GM23338 (cell line): ENCODE results near the gene RGL1. TPM values are rescaled to one million over a fixed set of nuclear protein-coding genes. Genes with fewer than 3 reads are reported as not detected.

Experiments used
- ATAC-seq: fragments of 200-7000 bp; cut with Tn5 transposase; 3 replicates; pipeline ENCODE4 v1.9.1; 2020
- DNase-seq: peaks from one replicate; pipeline ENCODE4 v3.0.0-alpha.2; 2015; ENCODE audit warnings: low spot score
- H2AFZ ChIP-seq: fragments of 200-600 bp; sonication (generic); 2 replicates; pipeline ENCODE4 v1.8.0; 2016; ENCODE audit warnings: antibody characterized with exemption, mild to moderate bottlenecking, moderate library complexity
- H3F3A ChIP-seq: fragments of 200-600 bp; sonication (generic); replicated peaks from 2 replicates; pipeline ENCODE4 v1.8.0; 2017; ENCODE audit warnings: antibody characterized with exemption, mixed run types, low read depth
- H3K27ac ChIP-seq: fragments of 200-600 bp; sonication (generic); 2 replicates; pipeline ENCODE4 v1.6.1; 2016; ENCODE audit warnings: low read depth
- H3K27me3 ChIP-seq: fragments of 200-600 bp; sonication (generic); 2 replicates; pipeline ENCODE4 v1.8.0; 2016; ENCODE audit warnings: mild to moderate bottlenecking, mixed run types, moderate library complexity; ENCODE audit not compliant: insufficient read depth
- H3K36me3 ChIP-seq: fragments of 200-600 bp; sonication (generic); 2 replicates; pipeline ENCODE4 v1.8.0; 2016; ENCODE audit warnings: mild to moderate bottlenecking; ENCODE audit not compliant: insufficient read depth
- H3K4me1 ChIP-seq: fragments of 200-600 bp; sonication (generic); 2 replicates; pipeline ENCODE4 v1.8.0; 2016; ENCODE audit warnings: mild to moderate bottlenecking, moderate library complexity; ENCODE audit not compliant: insufficient read depth
- H3K4me2 ChIP-seq: fragments of 200-600 bp; sonication (generic); 2 replicates; pipeline ENCODE4 v1.7.1; 2017; ENCODE audit warnings: mixed run types
- H3K4me3 ChIP-seq: fragments of 200-600 bp; sonication (generic); 2 replicates; pipeline ENCODE4 v1.6.1; 2016; ENCODE audit warnings: mixed run types
- H3K79me2 ChIP-seq: fragments of 200-600 bp; sonication (generic); replicated peaks from 2 replicates; pipeline ENCODE4 v1.8.0; 2017; ENCODE audit warnings: mild to moderate bottlenecking; ENCODE audit not compliant: insufficient read depth
- H3K9me2 ChIP-seq: fragments of 200-600 bp; sonication (generic); 2 replicates; pipeline ENCODE4 v1.8.0; 2017; ENCODE audit not compliant: insufficient read depth
- H4K20me1 ChIP-seq: fragments of 200-600 bp; sonication (generic); replicated peaks from 2 replicates; pipeline ENCODE4 v1.8.0; 2017; ENCODE audit warnings: mild to moderate bottlenecking; ENCODE audit not compliant: insufficient read depth
- H3K27ac Mint-ChIP-seq: 2 replicates; pipeline ENCODE4 v1.8.0; 2020; ENCODE audit warnings: inconsistent platforms, mild to moderate bottlenecking, moderate library complexity, mixed read lengths
- H3K27me3 Mint-ChIP-seq: 3 replicates; pipeline ENCODE4 v1.8.0; 2022; ENCODE audit warnings: low read depth, mild to moderate bottlenecking, moderate library complexity, mixed read lengths, inconsistent platforms; ENCODE audit not compliant: insufficient read depth, poor library complexity
- H3K36me3 Mint-ChIP-seq: 3 replicates; pipeline ENCODE4 v1.8.0; 2021; ENCODE audit warnings: low read depth, mild to moderate bottlenecking, inconsistent platforms, moderate library complexity, mixed read lengths
- H3K4me1 Mint-ChIP-seq: 3 replicates; pipeline ENCODE4 v1.8.0; 2020; ENCODE audit warnings: mild to moderate bottlenecking, inconsistent platforms, mixed read lengths
- H3K4me3 Mint-ChIP-seq: 3 replicates; pipeline ENCODE4 v1.8.0; 2021; ENCODE audit warnings: moderate library complexity, mild to moderate bottlenecking, inconsistent platforms, mixed read lengths
- H3K9me3 Mint-ChIP-seq: 3 replicates; pipeline ENCODE4 v1.8.0; 2020; ENCODE audit warnings: moderate library complexity, mild to moderate bottlenecking, inconsistent platforms, mixed read lengths
- CREB1 ChIP-seq: fragments of 250-450 bp; sonication (Bioruptor Pico); IDR thresholded peaks from 2 replicates; pipeline ENCODE4 v1.5.0; 2020; ENCODE audit warnings: low read depth, mild to moderate bottlenecking, moderate library complexity
- EZH2 ChIP-seq: fragments of 200-600 bp; sonication (generic); IDR thresholded peaks from one replicate; pipeline ENCODE4 v1.8.0; 2017; ENCODE audit warnings: antibody characterized with exemption, mild to moderate bottlenecking, low read depth; ENCODE audit not compliant: unreplicated experiment
- EZH2phosphoT487 ChIP-seq: fragments of 200-600 bp; sonication (generic); IDR thresholded peaks from one replicate; pipeline ENCODE4 v1.8.1; 2018; ENCODE audit warnings: antibody characterized with exemption; ENCODE audit not compliant: unreplicated experiment
- JUNB ChIP-seq: IDR thresholded peaks from one replicate; pipeline ENCODE4 v1.6.1; 2016; ENCODE audit warnings: antibody characterized with exemption; ENCODE audit not compliant: unreplicated experiment
- NANOG ChIP-seq: IDR thresholded peaks from 2 replicates; pipeline ENCODE4 v1.6.1; 2016; ENCODE audit warnings: antibody characterized with exemption, borderline replicate concordance
- POLR2AphosphoS5 ChIP-seq: IDR thresholded peaks from 2 replicates; pipeline ENCODE4 v1.6.1; 2016; ENCODE audit warnings: antibody characterized with exemption, low read depth
- STAT1 ChIP-seq: IDR thresholded peaks from one replicate; pipeline ENCODE4 v1.6.1; 2016; ENCODE audit warnings: antibody characterized with exemption; ENCODE audit not compliant: unreplicated experiment
- ZNF331 ChIP-seq: fragments of 250-450 bp; sonication (Bioruptor Pico); IDR thresholded peaks from 2 replicates; pipeline ENCODE4 v1.5.0; 2020; ENCODE audit warnings: low read depth, mild to moderate bottlenecking, moderate library complexity
- polyA plus RNA-seq: library from polyadenylated mRNA; unstranded; fragments of >200 nt; fragmentation: Nextera tagmentation; extraction: Ambion mirVana; gene quantifications from 2 replicates; pipeline ENCODE4 v1.2.1, GENCODE V29; 2016
- total RNA-seq: library from RNA; depleted of rRNA; stranded (reverse); fragments of >200 nt; shearing (Covaris generic); gene quantifications from 2 replicates; pipeline ENCODE4 v1.2.3, GENCODE V29; 2014
- TF ChIP-seq, protein P1 (sequence below): IDR thresholded peaks from one replicate; pipeline ENCODE4 v1.6.1; 2018; ENCODE audit warnings: antibody characterized with exemption; ENCODE audit not compliant: unreplicated experiment
- TF ChIP-seq, protein P2 (sequence below), 2 experiments: fragments of 200-600 bp in 1 of 2; sonication (generic) in 1 of 2; conservative IDR thresholded peaks; 2 replicates each; pipeline versions ENCODE4 v1.5.1 to v1.6.1; 2016 to 2017; ENCODE audit warnings: antibody characterized with exemption in 2 of 2, low read depth in 2 of 2, mild to moderate bottlenecking in 2 of 2, moderate library complexity in 1 of 2
- TF ChIP-seq, protein P3 (sequence below): IDR thresholded peaks from 2 replicates; pipeline ENCODE4 v1.6.1; 2016; ENCODE audit warnings: antibody characterized with exemption
- TF ChIP-seq, protein P4 (sequence below): fragments of 250-450 bp; sonication (Bioruptor Pico); IDR thresholded peaks from 2 replicates; pipeline ENCODE4 v1.5.0; 2020; ENCODE audit warnings: mild to moderate bottlenecking, moderate library complexity

Gene RGL1
- total and polyA plus RNA-seq, 2 experiments from 2014 or later = 0.91 to 2.6 TPM

DNA sequence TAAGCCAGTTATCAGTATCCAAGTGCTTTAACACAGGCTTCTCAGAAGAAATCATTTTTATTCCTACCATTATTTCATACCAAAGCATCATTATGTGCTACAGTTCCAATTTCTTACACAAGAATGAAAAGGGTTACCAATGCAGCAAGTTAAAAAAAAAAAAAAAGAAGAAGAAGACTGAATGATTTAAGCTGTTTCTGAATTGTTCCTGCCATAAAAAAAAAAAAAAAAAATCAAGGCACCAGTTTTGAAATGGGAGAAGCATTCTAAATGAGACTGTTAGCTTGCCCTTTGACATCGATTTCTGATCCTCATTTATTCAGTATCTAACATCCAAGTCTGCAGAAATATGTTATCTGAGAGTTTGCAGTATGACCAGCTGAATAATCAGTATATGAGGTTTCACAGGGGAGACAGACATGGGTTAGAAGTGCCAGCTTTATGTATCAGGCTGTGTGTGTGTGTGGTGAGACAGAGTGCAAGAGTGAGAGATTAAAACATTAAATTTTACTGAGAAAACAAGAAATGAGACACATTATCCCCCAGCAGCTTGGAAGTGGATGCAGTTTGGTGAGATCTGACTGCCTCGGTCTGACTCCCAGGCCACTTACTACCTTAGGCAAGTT lies 126.8 kb downstream of the RGL1 start:
- H3K27ac Mint-ChIP-seq = no peak overlapping the region
- H3K4me1 ChIP-seq = no peaks in the 10 kb centered on the region
- ATAC-seq (no peak), DNase-seq (no peak)
- H3K4me3 ChIP-seq = no peak overlapping the region
- no peak overlapping the region for H3K4me2 ChIP-seq
- H3K9me3 Mint-ChIP-seq = no peaks in the 10 kb centered on the region
- no peaks in the 10 kb centered on the region; the same call in 1 of the 2 replicates for H4K20me1 ChIP-seq
- no peaks in the 10 kb centered on the region for H3K27me3 ChIP-seq
- H3K9me2 ChIP-seq = no peaks in the 10 kb centered on the region
- H3K79me2 ChIP-seq = no peaks in the 10 kb centered on the region
- peaks cover 4% of the 10 kb centered on the region for H3K27me3 Mint-ChIP-seq
- no peaks in the 10 kb centered on the region for H3K36me3 Mint-ChIP-seq
- H3K4me1 Mint-ChIP-seq = no peaks in the 10 kb centered on the region
- no peak overlapping the region for H3K27ac ChIP-seq
- H3K4me3 Mint-ChIP-seq = no peak overlapping the region
- H3K36me3 ChIP-seq = no peaks in the 10 kb centered on the region; the same call in 1 of the 2 replicates
- H3F3A ChIP-seq = no peaks in the 10 kb centered on the region
- TF ChIP-seq JUNB (no peak), EZH2 (no peak), STAT1 (no peak), NANOG (no peak), ZNF331 (no peak), POLR2AphosphoS5 (no peak), CREB1 (CRISPR knock-in tag) (no peak), EZH2phosphoT487 (no peak)
- TF ChIP-seq, protein P1, sequence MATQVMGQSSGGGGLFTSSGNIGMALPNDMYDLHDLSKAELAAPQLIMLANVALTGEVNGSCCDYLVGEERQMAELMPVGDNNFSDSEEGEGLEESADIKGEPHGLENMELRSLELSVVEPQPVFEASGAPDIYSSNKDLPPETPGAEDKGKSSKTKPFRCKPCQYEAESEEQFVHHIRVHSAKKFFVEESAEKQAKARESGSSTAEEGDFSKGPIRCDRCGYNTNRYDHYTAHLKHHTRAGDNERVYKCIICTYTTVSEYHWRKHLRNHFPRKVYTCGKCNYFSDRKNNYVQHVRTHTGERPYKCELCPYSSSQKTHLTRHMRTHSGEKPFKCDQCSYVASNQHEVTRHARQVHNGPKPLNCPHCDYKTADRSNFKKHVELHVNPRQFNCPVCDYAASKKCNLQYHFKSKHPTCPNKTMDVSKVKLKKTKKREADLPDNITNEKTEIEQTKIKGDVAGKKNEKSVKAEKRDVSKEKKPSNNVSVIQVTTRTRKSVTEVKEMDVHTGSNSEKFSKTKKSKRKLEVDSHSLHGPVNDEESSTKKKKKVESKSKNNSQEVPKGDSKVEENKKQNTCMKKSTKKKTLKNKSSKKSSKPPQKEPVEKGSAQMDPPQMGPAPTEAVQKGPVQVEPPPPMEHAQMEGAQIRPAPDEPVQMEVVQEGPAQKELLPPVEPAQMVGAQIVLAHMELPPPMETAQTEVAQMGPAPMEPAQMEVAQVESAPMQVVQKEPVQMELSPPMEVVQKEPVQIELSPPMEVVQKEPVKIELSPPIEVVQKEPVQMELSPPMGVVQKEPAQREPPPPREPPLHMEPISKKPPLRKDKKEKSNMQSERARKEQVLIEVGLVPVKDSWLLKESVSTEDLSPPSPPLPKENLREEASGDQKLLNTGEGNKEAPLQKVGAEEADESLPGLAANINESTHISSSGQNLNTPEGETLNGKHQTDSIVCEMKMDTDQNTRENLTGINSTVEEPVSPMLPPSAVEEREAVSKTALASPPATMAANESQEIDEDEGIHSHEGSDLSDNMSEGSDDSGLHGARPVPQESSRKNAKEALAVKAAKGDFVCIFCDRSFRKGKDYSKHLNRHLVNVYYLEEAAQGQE = no peak
- TF ChIP-seq, protein P2, sequence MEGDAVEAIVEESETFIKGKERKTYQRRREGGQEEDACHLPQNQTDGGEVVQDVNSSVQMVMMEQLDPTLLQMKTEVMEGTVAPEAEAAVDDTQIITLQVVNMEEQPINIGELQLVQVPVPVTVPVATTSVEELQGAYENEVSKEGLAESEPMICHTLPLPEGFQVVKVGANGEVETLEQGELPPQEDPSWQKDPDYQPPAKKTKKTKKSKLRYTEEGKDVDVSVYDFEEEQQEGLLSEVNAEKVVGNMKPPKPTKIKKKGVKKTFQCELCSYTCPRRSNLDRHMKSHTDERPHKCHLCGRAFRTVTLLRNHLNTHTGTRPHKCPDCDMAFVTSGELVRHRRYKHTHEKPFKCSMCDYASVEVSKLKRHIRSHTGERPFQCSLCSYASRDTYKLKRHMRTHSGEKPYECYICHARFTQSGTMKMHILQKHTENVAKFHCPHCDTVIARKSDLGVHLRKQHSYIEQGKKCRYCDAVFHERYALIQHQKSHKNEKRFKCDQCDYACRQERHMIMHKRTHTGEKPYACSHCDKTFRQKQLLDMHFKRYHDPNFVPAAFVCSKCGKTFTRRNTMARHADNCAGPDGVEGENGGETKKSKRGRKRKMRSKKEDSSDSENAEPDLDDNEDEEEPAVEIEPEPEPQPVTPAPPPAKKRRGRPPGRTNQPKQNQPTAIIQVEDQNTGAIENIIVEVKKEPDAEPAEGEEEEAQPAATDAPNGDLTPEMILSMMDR (conservative IDR thresholded peaks at IDR 0.05; ENCODE audit: low read depth in 2 of 2) = no peak
- TF ChIP-seq, protein P3, sequence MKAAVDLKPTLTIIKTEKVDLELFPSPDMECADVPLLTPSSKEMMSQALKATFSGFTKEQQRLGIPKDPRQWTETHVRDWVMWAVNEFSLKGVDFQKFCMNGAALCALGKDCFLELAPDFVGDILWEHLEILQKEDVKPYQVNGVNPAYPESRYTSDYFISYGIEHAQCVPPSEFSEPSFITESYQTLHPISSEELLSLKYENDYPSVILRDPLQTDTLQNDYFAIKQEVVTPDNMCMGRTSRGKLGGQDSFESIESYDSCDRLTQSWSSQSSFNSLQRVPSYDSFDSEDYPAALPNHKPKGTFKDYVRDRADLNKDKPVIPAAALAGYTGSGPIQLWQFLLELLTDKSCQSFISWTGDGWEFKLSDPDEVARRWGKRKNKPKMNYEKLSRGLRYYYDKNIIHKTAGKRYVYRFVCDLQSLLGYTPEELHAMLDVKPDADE = no peak
- TF ChIP-seq, protein P4, sequence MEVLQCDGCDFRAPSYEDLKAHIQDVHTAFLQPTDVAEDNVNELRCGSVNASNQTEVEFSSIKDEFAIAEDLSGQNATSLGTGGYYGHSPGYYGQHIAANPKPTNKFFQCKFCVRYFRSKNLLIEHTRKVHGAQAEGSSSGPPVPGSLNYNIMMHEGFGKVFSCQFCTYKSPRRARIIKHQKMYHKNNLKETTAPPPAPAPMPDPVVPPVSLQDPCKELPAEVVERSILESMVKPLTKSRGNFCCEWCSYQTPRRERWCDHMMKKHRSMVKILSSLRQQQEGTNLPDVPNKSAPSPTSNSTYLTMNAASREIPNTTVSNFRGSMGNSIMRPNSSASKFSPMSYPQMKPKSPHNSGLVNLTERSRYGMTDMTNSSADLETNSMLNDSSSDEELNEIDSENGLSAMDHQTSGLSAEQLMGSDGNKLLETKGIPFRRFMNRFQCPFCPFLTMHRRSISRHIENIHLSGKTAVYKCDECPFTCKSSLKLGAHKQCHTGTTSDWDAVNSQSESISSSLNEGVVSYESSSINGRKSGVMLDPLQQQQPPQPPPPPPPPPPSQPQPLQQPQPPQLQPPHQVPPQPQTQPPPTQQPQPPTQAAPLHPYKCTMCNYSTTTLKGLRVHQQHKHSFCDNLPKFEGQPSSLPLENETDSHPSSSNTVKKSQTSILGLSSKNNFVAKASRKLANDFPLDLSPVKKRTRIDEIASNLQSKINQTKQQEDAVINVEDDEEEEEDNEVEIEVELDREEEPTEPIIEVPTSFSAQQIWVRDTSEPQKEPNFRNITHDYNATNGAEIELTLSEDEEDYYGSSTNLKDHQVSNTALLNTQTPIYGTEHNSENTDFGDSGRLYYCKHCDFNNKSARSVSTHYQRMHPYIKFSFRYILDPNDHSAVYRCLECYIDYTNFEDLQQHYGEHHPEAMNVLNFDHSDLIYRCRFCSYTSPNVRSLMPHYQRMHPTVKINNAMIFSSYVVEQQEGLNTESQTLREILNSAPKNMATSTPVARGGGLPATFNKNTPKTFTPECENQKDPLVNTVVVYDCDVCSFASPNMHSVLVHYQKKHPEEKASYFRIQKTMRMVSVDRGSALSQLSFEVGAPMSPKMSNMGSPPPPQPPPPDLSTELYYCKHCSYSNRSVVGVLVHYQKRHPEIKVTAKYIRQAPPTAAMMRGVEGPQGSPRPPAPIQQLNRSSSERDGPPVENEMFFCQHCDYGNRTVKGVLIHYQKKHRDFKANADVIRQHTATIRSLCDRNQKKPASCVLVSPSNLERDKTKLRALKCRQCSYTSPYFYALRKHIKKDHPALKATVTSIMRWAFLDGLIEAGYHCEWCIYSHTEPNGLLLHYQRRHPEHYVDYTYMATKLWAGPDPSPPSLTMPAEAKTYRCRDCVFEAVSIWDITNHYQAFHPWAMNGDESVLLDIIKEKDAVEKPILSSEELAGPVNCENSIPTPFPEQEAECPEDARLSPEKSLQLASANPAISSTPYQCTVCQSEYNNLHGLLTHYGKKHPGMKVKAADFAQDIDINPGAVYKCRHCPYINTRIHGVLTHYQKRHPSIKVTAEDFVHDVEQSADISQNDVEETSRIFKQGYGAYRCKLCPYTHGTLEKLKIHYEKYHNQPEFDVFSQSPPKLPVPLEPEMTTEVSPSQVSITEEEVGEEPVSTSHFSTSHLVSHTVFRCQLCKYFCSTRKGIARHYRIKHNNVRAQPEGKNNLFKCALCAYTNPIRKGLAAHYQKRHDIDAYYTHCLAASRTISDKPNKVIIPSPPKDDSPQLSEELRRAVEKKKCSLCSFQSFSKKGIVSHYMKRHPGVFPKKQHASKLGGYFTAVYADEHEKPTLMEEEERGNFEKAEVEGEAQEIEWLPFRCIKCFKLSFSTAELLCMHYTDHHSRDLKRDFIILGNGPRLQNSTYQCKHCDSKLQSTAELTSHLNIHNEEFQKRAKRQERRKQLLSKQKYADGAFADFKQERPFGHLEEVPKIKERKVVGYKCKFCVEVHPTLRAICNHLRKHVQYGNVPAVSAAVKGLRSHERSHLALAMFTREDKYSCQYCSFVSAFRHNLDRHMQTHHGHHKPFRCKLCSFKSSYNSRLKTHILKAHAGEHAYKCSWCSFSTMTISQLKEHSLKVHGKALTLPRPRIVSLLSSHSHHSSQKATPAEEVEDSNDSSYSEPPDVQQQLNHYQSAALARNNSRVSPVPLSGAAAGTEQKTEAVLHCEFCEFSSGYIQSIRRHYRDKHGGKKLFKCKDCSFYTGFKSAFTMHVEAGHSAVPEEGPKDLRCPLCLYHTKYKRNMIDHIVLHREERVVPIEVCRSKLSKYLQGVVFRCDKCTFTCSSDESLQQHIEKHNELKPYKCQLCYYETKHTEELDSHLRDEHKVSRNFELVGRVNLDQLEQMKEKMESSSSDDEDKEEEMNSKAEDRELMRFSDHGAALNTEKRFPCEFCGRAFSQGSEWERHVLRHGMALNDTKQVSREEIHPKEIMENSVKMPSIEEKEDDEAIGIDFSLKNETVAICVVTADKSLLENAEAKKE = no peak
- H2AFZ ChIP-seq = no peak overlapping the region
